ENCODE data around the gene TRPC4. TPM values are rescaled to one million over a fixed set of nuclear protein-coding genes. Genes with fewer than 3 reads are reported as not detected.

Gene TRPC4
- polyA plus RNA-seq, 2 of the 4 experiments (the other 2 are of a cell fraction), result 0.04 to 0.05 TPM

GRCh38 chr13:37587236-37587635, 282.3 kb downstream of the TRPC4 start:
- H3K4me1 ChIP-seq, result no peaks in the 10 kb centered on the region
- FAIRE-seq, result no peak
- TF ChIP-seq MYC (IDR thresholded peaks at IDR 0.05; ENCODE audit: borderline replicate concordance, low read length), result no peak
- no peak for TF ChIP-seq MAFK (IDR thresholded peaks at IDR 0.05; ENCODE audit: partially characterized antibody)
- TF ChIP-seq HES2 (IDR thresholded peaks at IDR 0.05), result no peak
- no peak for TF ChIP-seq HOXB13 (CRISPR knock-in tag; IDR thresholded peaks at IDR 0.05; ENCODE audit: low read depth)
- TF ChIP-seq BCL3 (IDR thresholded peaks at IDR 0.05), result no peak
- no peak for TF ChIP-seq SMC3 (IDR thresholded peaks at IDR 0.05)
- TF ChIP-seq NFE2L2 (conservative IDR thresholded peaks at IDR 0.05; ENCODE audit: low read length), result no peak
- no peaks in the 10 kb centered on the region for H3K9me3 ChIP-seq
- WGBS (ENCODE audit: missing lambda C conversion rate), result 15% methylated on average over 2 of the region's 2 CpGs
- no peak overlapping the region for H3K27ac ChIP-seq
- no peak overlapping the region for H3K4me3 ChIP-seq
- POLR2A ChIA-PET, result no interaction called here
- no peak for ATAC-seq
- DNase-seq (ENCODE audit: low read depth in 1 of 2, low spot score in 1 of 2), result no peak
- H3K4me2 ChIP-seq, result no peak overlapping the region
- CTCF ChIA-PET, result no interaction called here

Small RNA genes within 50 kb of the gene (small RNA-seq; reads per million reads assigned to genes)
- gene RNA5SP26, result 0 to 0.52 (median 0) reads per million in 6 experiments

Data from A549 (cell line).